ENCODE measurements around the gene SLC22A5.
A peak's percentile ranks its signal among the peaks of the same experiment; 100 is the strongest.
"Not testable (repeated sequence)": the region's sequence is repeated elsewhere in the genome, so short reads cannot be mapped to it uniquely, and the experiment has no call there.

SLC22A5 gene

DNA sequence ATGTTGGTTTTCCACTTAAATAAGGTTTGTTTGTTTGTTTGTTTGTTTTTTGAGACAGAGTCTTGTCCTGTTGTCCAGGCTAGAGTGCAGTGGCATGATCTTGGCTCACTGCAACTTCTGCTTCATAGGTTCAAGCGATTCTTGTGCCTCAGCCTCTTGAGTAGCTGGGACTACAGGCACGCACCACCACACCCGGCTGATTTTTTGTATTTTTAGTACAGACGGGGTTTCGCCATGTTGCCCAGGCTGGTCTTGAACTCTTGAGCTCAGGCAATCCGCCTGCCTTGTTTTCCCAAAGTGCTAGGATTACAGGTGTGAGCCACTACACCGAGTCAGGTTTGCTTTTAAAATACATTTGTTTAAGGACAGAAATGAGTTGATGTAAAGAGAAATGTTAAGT, 46.0 kb downstream of the SLC22A5 start:
- not testable (repeated sequence) for DNase-seq

DNA sequence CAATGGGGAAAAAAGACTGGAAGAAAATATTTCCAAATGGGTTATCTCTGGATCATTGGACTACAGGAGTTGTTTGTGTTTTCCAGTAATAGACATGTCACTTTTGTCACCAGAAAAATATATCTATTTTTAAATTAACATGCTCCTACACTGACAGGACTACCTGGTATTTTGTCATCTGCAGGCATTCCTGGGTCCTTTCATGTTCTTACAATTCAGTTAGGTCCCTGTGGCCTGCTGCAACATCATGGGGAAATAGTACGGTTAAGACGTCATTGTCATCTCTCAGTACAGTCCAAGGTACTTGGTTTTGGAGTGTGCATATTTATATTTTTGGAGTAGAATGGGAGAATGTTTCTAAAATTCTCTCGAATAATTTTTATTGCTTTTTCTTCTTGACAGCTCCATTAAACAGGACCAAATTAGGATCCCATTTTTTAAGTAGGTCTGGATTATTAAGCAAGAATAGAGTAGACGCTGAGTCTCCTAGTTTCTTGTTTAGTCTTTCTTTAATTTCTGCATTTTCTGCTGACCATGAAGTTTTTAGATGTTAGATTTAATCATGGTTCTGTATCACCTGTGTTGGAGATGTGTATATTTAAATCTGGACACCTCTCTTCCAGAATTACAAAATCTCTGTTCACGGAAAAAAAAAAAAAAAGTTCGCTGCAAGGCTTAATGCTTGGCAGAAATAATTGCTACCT, 46.9 kb downstream of the SLC22A5 start:
- DNase-seq = no peak

DNA sequence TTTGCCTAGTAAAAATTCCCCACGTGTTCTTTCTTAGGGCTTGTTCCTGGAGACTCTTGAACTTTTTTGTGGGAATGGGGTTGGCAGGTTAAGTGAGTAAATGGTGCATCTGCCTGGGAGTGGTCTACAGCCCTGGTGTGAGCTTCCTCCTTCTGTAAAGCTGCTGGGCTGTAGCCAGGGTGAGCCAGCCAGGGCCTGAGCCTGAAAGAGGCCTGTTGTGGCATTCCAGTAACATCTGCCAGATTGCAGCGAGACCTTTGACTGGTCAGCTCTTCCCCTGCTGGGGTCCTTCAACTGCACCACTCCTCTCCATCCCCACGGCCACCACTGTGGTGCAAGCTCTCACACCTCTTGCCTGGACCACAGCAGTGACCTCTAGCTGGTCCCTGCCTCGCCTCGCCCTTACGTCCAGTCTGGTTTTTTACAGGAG, 47.5 kb downstream of the SLC22A5 start:
- no peak for DNase-seq

DNA sequence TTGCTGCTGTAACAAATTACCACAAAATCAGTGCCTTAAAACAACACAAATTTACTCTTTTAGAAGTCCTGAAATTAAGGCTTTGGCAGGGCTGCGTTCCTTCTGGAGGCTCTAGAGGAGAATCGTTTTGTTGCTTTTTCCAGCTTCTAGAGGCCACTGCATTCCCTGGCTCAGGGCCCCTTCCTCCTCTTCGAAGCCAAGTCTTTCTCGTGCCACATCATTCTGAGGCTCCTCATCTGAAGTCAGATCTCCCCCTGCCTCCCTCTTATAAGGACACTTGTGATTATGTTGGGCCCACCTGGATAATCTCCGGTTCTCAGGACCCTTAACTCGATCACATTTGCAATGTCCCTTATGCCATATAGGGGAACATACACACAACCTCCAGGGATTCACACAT, 48.0 kb downstream of the SLC22A5 start:
- DNase-seq = no peak

DNA sequence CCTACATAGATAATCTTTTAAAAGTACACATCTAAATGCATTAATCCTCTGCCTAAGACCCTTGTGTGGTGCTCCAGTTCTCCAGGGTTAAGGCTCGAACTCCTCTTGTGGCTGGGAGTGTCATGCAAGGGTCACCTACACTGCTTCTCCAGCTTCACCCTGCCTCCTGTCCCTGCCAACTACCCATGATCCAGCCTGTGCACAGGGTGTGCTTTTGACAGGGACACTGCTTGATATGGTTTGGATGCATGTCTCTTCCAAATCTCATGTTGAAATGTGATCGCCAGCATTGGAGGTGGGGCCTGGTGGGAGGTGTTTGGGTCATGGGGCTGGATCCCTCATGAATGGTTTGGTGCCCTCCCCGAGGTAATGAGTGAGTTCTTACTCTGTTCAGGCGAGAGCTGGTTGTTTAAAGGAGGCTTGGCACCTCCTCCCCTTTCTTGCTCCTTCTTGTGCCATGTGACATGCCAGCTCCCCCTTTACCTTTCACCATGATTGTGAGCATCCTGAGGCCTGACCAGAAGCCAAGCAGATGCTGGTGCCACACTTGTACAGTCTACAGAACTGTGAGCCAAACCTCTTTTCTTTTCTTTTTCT, 48.5 kb downstream of the SLC22A5 start:
- no peak for DNase-seq

DNA sequence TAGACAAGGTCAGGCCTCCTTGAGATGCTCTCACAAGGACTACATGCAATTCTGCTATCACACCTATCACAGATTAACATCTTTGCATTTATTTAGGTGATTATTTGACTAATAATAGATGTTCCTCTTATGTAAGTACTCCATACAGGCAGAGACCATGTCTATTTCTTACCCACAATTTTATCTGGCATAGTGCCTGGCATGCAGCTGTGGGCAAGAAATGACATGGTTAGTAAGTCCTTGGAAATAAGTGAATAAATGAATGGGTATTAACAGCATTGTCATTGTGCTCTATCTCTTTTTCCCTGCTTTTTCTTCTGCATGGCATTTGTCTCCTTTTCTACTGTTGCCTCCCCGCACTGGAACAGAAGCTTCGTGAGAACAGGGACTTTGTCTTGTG, 49.4 kb downstream of the SLC22A5 start:
- DNase-seq = no peak

DNA sequence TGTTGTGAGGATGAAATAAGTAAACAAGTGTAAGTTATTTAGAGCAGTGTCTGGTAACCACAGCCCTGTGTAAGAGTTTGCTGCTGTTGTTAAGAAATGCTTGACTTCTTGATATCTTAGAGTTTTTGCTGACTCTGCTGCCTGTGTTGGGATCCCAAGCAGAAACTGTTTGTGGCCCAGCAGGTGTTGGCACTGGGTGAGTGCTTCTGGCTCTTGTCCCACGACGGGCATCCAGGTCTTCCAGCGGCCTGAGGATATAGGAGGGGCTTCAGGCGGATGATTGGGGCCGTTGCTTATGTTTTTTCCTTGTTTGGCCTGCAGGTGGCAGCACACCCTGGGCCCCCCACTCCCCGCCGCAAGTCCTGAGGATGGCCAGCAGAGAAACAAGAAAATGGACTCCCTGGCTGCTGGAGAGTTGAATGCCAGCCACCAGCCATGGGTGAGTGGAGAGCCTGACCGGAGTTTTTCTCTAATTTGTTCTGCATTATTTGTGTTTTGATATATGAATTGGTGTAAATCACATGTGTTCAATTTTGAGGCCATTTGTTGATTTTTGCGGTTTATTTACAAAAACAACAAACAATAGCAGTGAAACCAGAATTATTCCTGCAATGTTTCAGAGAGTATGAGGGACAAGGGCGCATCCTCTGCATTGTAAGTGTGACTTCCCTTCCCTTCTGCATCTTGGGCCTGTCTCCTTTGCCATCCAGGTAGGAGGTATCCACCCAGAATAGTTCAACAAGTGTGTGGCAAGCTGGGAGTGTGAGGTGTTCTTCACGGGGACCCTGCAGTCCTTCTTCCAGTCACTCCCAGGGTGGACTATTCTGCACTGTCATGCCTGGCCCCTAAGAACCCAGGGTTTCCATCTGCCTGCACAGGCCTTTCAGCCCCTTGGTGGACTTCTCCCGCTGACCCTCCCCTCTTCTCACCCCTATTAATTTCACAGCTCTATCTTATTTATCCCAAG, 50.3 kb downstream of the SLC22A5 start:
- peak; percentile 70 for DNase-seq

DNA sequence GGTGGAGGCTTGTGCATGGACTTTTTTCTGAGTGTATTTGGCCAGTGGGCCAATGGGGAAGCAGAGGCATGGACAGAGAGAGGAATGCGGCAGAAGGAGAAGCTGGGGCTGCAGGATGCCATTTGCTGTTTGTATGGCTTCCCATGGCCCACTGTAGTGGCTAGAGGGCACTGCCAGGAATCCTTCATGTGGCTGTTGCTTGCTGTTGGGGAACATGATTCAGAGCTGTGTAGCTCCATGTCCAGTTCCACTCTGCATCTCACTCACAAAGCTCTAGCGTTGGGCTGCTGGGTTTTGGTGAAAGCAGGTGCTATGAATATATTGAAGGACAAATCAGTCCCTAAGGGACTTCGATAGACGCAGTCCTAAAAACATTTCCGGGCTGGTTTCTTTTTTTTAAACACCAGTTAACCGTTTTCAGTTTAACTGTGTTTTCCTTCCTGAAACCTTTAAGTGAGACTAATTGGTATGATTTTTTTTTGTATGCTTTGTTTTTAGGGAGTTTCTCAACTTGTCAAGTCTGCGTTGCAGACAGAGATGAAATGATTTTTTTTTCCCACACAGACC, 51.3 kb downstream of the SLC22A5 start:
- no peak for DNase-seq

DNA sequence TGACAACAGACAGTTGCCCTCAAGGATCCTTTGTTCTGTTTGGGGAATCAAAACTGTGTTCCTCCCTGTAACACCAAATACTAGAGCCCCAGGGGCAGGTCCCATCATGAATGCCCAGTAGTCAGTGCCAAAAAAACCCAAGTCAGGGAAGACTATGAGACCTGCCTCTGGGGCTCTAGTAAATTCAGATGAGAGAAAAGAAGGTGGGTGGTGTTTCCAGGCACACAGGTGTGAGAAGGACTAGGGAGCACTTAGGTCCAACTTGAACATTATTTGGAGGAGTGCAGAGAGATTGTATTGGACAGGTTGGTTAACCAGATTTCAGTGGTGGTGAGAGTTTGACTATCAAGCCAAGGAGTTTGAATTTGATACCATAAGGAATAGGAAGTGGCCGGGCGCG, 52.0 kb downstream of the SLC22A5 start:
- DNase-seq = no peak

DNA sequence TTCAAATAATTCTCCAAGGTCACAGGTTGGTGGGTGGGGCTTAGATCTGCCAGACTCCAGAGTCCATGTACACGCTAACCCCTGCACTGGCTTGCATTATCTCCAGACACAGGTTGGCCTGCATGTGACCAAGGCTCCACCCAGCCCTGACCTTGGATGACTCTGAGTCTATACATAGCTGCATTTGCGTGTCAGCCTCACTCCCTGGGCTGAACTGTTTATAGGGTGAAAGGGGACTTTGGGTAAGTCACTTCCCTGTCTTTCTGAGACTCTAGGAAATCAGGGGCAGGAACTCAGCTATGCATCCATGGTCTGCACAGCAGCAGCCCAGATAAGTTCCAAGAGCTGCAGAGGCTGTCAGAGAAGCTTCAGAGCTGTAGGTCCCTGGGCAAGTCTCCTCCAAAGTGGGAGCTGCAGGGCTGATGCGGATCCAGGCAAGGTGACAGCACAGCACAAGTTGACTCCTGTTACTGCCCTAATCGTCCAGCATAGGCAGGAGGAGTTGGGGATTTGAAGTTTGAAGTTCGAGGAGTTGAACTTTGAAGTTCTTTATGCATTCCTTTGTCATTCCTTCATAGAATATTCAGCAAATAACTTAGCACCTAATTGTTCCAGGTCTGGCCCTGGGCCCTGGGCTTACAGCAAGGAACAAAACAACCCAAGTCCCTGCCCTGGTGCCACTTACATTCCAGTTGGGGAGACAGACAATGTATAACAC, 53.4 kb downstream of the SLC22A5 start:
- no peak for DNase-seq

DNA sequence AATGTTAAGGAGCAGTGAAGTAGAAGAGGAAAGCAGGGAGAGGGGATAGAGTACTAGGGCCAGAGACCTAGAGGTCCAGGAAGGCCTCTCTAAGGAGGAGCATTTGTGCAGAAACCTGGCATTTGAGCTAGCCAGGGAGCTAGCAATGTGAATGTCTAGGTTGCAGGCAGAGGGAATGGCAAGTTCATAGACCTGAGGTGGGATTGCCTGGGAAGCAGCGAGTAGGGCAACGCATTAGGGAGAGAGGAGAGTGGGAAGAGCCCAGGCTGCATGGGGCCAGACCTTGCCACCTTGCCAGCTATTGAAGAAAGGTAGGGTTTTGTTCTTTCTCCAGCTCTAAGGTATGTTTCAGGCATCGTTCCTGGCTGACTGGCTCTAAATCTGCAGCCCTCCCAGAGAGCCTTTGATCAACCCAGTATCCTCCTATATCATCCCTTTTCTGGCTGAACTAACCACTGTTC, 54.0 kb downstream of the SLC22A5 start:
- DNase-seq = no peak

DNA sequence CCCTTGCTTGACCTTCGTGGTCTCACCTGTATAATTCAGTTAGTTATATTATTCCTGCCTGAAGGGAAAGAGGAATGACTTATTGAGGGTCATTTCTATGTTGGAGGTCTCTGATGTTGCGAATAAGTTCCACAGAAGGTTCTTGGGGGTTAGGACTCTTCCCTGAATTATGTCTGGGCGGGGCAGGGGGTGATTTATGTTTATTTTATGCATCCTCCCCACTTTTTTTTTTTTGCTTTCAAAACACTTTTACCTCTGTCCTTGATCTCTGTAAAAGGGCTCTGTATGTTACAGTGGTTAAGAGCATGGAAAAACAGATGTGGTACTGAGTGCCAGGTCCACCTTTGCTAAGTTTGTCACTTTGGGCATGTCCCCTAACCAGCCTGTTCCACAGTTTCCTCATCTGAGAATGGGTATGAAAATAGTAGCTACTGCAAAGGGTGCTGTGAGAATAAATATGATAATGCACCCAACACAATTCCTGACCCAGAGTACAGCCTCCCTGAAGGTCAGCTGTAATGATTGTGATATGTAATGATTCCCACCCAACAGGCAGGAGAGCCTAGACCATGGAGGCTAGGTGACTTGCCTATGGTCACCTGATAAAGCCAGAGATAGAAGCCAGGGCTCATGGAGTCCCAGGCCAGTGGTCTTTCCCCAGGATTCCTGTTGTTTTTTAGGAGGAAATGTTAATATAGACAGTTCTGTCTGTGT, 54.8 kb downstream of the SLC22A5 start:
- no peak for DNase-seq

DNA sequence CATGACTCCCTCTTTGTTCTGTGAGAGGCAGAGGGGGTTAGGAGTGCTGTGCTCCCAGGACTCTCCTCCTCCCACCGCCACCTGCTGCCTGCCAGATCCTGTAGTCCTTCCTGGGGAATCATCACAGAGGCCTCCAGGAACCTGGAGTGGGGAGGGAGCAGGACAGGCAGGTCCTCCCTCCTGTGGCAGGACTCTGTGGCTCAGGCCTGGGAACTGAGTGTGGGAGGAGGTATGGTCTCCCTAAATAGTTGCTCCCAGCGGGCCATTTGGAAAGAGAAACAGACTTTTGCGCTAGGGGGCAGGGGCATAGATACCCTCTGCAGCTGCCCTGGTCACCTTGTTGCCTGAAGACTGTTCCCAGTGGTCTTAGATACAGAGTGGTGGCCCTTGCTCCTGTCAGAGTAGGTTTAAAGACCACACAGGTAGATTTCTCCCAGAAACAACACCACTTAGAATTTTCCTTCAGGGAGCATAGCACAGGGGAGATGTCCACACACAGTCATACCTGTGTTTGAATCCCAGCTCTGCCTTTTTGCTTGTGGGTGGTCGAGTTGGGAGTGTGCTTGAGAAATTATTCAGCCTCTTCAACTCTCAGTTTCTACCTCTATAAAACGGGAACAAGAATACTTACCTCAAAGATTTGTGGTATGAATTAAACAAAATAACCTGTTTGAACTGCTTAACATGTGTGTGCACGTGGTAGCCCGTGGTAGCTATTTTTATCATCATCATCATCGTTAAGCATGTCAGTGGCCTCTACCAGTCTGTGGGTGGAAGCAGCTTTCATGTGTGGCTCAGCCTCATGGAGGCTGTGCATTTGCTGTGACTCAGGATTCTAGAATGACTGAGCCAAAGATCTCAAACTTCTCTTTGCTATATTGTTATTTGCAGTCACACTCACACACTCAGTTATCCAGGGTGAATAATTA, 55.8 kb downstream of the SLC22A5 start:
- DNase-seq = peak; percentile 62

DNA sequence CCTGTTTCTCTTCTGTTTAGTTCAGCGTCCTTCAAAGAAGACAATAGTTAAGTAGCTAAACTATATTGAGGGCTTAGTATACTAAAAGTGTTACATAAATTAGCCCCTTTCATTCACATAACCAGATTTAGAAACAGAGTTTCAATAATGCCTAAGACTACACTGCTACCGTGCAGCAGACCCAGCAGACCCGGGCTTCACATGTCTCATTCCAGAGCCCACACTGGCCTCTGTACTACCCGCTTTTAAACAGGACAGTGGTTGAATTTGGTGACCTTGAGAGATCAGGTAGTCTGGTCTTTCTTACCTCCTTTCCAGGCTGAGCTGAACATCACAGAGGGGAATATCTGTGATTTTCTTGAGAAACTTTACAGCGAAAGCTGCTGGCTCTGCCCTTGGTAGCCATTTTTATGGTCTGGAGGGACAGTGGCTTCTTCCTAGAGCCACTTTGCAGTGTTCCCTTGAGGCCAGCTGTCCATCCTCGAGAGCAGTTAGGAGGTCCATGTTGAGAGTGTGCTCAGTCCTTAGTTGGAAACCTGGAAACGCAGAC, 56.5 kb downstream of the SLC22A5 start:
- no peak for DNase-seq

DNA sequence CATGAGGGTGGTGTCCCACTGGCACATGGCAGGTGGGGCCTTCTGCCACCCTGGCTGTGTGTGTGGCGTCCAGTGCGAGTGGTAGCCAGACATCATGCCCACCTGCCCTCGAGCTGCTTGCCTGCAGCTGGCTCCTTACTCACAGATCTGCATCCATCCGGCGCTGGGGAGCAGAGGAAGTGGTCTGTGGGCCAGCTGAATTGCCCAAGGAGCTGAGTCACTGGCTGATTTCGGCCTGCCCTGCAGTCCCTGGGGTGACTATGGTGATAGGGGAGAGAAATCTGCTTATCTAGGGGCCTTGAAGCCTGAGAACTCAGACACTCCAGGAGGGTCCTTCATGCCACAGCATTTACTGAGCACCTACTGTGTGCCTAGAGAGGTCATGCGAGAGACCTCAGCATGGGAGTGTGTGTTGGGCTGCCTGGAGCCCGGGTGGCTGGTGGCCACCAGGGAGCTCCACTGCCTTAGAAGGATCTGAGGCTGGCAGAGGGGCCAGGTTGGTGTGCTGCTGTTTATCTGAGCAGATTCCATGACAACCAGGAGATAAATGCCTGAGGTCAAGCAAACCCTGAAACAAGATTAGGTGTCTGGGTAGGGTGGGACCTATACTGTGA, 57.1 kb downstream of the SLC22A5 start:
- DNase-seq = peak; percentile 49

DNA sequence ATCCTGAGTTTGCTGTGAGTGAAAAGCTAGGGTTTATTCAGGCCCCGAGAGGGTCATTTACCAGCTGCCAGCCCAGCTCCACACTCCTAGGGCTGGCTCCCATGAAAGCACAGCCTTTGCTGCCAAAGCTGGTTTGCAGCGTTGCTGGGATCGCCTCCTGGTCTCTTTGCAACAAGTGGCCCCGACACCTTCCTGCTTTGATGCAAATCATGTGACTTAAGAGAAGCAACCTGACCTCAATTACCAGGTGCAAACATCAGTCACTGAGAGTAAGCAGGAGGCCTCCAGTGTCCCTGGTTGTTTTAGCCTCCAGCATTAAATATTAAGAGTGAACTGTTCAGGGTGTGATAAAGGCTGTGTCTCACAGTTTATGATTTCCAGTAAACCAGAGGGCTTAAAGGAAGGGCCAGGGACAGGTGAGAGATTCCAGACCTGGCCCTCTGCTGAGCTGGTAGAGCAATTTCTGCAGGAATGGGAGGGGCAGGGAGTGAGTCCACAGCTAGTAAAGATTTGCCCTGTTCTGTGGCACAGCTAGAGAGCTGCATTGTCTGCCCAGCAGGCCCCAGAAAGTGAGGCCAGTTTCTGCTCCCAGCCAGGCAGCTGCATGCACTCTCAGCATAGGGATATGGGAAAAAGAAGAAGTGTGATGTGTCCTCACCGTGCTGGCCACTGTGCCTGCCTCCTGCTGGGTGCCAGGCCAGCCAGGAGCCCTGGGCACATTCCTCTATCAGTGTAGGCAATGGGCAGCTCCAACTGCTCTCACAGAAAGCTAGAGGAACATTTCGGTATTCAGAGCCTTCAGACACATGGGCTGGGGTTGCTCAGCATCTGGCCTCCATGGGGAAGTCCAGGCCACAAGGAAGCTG, 58.0 kb downstream of the SLC22A5 start:
- DNase-seq = peak; percentile 60

DNA sequence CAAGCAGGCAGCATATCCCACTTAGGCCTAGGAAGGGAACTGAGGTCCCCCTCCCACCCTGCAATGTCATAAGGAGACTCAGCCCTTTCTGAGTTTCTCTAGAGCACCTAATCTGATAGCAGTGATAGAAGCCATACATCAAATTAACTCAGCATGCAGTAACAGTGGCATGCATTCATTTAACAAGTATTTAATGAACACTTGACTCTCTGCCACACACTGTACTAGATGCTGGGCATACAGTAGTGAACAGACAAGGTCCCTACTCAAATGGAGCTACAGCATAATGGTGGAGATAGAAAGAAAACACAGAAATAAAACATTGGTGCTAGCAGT, 58.6 kb downstream of the SLC22A5 start:
- no peak for DNase-seq

DNA sequence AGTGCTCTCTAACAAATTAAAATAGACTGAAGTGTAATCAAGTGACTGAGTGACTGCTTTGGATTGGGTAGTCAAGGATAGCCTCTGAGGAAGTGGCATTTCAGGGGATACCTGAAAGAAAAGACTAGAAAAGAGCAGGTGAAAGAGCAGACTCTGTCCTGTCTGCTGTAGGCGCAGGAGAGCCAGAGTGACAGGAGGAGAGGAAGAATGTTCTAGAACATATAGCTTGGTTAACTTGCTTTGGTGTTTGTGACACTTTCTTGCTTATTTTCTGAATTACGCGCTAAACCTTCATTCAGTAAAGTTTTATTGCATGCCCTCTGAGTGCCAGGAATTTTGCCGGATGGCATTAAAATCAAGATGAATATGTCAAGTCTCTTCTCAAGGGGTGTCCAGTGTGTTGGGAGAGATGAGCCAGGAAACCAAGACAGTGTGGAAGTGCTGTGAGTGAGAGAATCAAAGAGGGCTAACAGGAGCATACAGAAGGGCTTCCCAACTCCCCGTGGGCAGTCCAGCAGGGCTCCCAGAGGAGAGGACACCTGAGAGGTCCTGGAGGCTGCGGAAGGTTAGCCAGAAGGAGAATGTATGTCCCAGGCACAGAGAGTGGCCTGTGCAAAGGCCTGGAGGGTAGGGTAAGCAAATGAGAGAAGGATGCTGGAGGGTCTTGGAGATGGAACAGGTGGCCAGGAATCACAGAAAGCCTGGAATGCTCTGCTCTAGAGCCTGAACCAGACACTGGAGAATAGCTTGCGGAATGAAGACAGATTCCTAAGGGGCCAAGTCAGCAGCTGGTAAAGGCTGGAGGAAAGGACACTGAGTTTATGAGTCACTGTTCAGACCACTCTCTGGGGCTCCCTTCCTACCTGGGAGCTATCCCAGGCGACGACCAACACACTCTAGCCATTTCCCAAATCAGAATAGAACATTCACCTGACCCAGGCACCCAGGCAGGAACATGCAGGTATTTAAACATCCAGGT, 59.3 kb downstream of the SLC22A5 start:
- DNase-seq = peak; percentile 14
